SK-N-SH treated with all-trans-retinoic acid at 6 μM for 48 hours (cell line): ENCODE measurements around the gene SPACA9.

Experiments
- PATZ1 ChIP-seq: fragments of 250-450 bp; sonication (Bioruptor Pico); IDR thresholded peaks from 2 replicates; pipeline ENCODE4 v1.8.0; 2020; ENCODE audit warnings: mild to moderate bottlenecking, moderate library complexity, borderline replicate concordance
- SNAI2 ChIP-seq: fragments of 250-450 bp; sonication (Bioruptor Pico); IDR thresholded peaks from 2 replicates; pipeline ENCODE4 v1.5.0; 2020; ENCODE audit warnings: mild to moderate bottlenecking, moderate library complexity
- ZC3H10 ChIP-seq: fragments of 250-450 bp; sonication (Bioruptor Pico); IDR thresholded peaks from 2 replicates; pipeline ENCODE4 v1.5.1; 2021; ENCODE audit warnings: mild to moderate bottlenecking, moderate library complexity
- ZFP3 ChIP-seq: fragments of 250-450 bp; sonication (Bioruptor Pico); IDR thresholded peaks from 2 replicates; pipeline ENCODE4 v1.5.0; 2020; ENCODE audit warnings: mild to moderate bottlenecking, moderate library complexity
- ZNF565 ChIP-seq: fragments of 450-650 bp; formaldehyde crosslinking; conservative IDR thresholded peaks from 2 replicates; pipeline ENCODE4 v1.5.0; 2020; ENCODE audit warnings: low read depth, mild to moderate bottlenecking, moderate library complexity
- TF ChIP-seq, protein P1 (sequence below): fragments of 250-450 bp; sonication (Bioruptor Pico); IDR thresholded peaks from 2 replicates; pipeline ENCODE4 v1.8.0; 2021; ENCODE audit warnings: low read depth, mild to moderate bottlenecking, moderate library complexity, borderline replicate concordance

DNA sequence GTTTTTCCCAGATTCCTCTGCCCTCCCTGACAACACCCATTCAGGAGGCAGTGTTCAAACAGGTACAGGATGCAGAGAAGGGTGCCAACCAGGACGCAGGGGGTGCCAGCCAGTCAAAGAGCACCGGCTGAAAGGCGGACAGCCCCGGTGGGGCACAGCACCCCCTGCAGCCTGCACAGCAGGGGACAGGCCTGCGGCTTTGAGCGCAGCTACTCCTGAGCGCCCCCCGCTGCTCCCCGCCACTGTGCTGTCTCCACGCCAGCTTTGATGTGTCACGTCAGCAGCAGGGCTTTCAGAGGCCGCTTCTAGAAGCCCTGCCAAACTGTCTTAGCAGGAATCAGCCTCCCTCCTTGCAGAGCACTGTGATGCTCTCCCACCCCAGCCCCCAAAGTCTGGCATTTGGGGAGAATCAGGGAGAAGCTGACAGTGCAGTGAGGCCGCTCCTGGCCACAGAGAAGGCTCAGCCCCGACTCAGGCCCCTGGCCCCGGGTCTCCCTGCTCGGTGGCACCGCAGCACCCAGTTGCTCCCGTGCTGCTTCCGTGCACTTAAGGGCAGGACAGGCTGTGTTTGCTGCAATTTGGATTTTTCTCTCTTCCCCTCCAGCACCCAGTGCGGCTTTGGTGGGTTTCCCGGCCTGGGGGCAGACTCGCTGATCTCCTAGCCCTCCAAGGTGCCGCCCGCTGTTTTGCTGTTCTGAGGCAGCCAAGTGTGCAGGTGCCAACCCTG lies 20.9 kb upstream of the SPACA9 start:
- TF ChIP-seq PATZ1 (CRISPR knock-in tag) (no peak), ZNF565 (no peak), ZC3H10 (no peak), SNAI2 (CRISPR knock-in tag) (no peak), ZFP3 (CRISPR knock-in tag) (no peak)
- TF ChIP-seq, protein P1, sequence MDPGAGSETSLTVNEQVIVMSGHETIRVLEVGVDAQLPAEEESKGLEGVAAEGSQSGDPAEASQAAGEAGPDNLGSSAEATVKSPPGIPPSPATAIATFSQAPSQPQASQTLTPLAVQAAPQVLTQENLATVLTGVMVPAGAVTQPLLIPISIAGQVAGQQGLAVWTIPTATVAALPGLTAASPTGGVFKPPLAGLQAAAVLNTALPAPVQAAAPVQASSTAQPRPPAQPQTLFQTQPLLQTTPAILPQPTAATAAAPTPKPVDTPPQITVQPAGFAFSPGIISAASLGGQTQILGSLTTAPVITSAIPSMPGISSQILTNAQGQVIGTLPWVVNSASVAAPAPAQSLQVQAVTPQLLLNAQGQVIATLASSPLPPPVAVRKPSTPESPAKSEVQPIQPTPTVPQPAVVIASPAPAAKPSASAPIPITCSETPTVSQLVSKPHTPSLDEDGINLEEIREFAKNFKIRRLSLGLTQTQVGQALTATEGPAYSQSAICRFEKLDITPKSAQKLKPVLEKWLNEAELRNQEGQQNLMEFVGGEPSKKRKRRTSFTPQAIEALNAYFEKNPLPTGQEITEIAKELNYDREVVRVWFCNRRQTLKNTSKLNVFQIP (CRISPR knock-in tag) = no peak
